Activated T-cell treated with anti-CD3 and anti-CD28 coated beads, Interleukin-2, amount 50 U/mL, for 72 hours (primary cell): ENCODE measurements around the gene FAM124A. TPM values are rescaled to one million over a fixed set of nuclear protein-coding genes. Genes with fewer than 3 reads are reported as not detected.
A peak's percentile ranks its signal among the peaks of the same experiment; 100 is the strongest.

Source experiments
- ATAC-seq, 2 donors: fragments of 150-1000 bp; cut with Tn5 transposase; replicated peaks in 1 of 2; 2 replicates each; pipeline ENCODE4 v1.10.0; 2021; ENCODE audit warnings: moderate library complexity in 2 of 2, mild to moderate bottlenecking in 1 of 2
- DNase-seq, 2 donors: peaks; one replicate each; pipeline ENCODE4 v3.0.0; 2021 to 2022; ENCODE audit warnings: mixed read lengths in 1 of 2
- H3K27ac Mint-ChIP-seq: one replicate; pipeline ENCODE4 v1.8.0; 2022; ENCODE audit warnings: mild to moderate bottlenecking, moderate library complexity, mixed read lengths
- H3K27me3 Mint-ChIP-seq: one replicate; pipeline ENCODE4 v1.8.0; 2022; ENCODE audit warnings: low read depth, mixed read lengths
- H3K36me3 Mint-ChIP-seq, 2 donors: one replicate each; pipeline ENCODE4 v1.8.0; 2022; ENCODE audit warnings: mixed read lengths in 2 of 2, mild to moderate bottlenecking in 1 of 2; ENCODE audit not compliant: insufficient read depth in 2 of 2
- H3K4me1 Mint-ChIP-seq: one replicate; pipeline ENCODE4 v1.8.0; 2022; ENCODE audit warnings: low read depth, mixed read lengths
- H3K4me3 Mint-ChIP-seq, 2 donors: one replicate each; pipeline ENCODE4 v1.8.0; 2022; ENCODE audit warnings: mild to moderate bottlenecking in 2 of 2, mixed read lengths in 2 of 2, moderate library complexity in 2 of 2
- H3K9me3 Mint-ChIP-seq, 2 donors: one replicate each; pipeline ENCODE4 v1.8.0; 2022; ENCODE audit warnings: mixed read lengths in 2 of 2
- total RNA-seq, 2 donors: library from RNA; stranded (reverse); gene quantifications; one replicate each; pipeline ENCODE4 v1.2.3, GENCODE V29; 2022

Gene FAM124A
- total RNA-seq, 2 donors from 2014 or later: 0.19 to 0.35 TPM

DNA sequence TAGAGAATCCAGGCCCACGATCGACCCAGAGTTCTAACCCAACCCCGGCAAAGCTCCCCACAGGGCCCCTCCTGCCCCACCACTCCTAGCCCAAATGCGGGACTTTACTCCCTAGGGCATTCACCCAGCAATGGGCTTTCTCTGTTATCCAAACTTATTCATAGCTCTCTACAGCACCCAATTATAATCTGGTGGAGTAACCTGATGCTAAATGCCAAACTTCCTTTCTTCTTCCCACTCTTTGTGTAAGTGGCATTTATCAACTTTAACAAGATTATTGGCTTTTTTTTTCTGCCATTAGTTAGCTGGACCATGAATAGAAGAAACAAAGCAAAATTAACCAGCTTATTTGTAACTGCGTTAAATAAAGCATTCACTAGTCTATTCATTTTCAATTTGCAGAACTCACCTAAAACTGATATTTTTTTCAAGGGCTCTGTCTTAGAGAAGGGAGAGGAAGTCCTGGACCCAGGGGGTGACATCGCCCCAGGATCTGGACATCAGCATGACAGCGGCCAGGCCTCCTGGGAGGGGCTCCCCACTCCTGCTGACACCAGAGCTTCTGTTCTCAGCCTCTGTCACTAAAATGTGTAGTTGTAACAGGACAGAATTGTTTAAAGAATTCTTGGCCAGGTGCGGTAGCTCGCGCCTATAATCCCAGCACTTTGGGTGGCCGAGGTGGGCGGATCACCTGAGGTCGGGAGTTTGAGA lies 1.5 kb downstream of the FAM124A start:
- Mint-ChIP-seq H3K4me1 (no peaks in the 10 kb centered on the region), H3K27ac (no peak overlapping the region), H3K36me3 (no peaks in the 10 kb centered on the region), H3K9me3 (no peaks in the 10 kb centered on the region), H3K27me3 (peaks cover 71% of the 10 kb centered on the region), H3K4me3 (peak overlapping the region; percentile 64 to 75)
- no peak for ATAC-seq
- no peak for DNase-seq

DNA sequence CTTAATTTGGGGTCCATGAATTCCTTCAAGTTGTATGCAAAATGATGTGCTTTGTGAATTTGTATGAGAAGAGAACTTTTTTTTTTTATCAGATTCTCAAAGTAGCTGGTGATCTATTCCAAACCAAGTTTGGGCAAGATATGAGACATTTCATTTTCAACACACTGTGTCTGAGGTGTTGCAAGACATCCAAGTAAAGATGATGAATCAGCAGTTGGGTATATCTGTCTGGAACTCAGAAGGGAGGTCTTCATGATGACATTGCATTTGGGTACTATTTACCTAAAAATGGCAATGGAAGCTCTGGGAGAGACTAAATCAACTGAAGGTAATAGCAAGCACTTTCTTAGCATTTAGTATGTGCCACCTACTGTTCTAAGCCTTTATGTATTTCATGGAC lies 2.8 kb downstream of the FAM124A start:
- no peak for DNase-seq
- Mint-ChIP-seq H3K27ac (peak overlapping the region; percentile 22), H3K4me3 (no peak overlapping the region), H3K4me1 (no peaks in the 10 kb centered on the region), H3K9me3 (no peaks in the 10 kb centered on the region), H3K36me3 (no peaks in the 10 kb centered on the region), H3K27me3 (peaks cover 71% of the 10 kb centered on the region)
- ATAC-seq: no peak

DNA sequence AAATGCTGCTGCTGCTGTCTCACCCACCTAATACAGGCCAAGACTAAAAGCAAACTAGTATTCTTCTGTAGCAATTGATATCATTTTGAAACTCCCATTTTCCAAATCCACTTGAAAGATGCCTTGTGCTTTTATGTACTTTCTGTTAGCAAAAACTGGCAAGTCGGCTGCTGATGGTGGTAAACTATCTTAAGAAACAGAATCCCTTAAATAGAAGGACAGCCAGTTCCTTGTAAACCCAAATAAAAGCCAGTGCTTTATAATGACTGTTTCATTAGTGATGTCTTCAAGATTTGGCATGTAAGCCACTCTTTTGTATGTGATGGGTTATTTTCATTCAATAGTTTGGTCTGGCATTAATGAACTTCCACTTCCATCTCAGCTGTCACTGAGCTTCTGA lies 5.2 kb downstream of the FAM124A start:
- Mint-ChIP-seq H3K4me3 (no peak overlapping the region), H3K4me1 (no peaks in the 10 kb centered on the region), H3K36me3 (no peaks in the 10 kb centered on the region)

DNA sequence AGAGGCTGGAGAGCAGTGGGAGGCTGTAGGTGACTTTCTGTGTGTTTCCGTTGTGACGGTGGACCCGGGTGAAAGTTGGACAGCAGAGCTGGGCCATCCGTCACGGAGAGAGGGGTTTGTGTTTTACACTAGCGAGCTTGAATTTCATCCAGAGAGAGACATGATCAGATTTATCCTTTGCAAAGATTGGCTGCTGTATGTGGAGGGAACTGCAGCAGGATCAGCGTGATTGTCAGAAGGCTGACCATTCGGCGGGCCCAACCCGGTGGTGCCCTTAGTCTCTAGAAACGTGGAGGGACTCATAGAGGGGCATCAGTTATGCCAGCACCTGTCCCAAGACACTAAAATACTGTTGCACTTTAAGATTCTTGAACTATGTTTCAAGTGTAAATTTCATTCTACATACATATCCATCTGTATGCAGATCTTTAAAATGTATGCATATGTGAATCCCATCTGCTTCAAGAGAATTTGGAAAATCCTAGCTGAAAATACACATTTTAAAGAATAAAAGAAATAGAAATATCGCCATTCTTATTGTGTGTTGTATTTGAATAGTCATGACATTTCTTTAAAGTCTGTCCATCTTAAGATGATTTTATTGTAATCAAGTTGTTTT lies 7.0 kb downstream of the FAM124A start:
- H3K36me3 Mint-ChIP-seq: no peaks in the 10 kb centered on the region
- DNase-seq (no peak), ATAC-seq (no peak)
- H3K27ac Mint-ChIP-seq: no peak overlapping the region
- no peaks in the 10 kb centered on the region for H3K9me3 Mint-ChIP-seq
- no peak overlapping the region for H3K4me3 Mint-ChIP-seq
- H3K4me1 Mint-ChIP-seq: no peaks in the 10 kb centered on the region
- H3K27me3 Mint-ChIP-seq: peaks cover 68% of the 10 kb centered on the region

More for the DNA sequence above, 5.2 kb downstream of the FAM124A start:
- Mint-ChIP-seq H3K9me3 (no peaks in the 10 kb centered on the region), H3K27me3 (peaks cover 72% of the 10 kb centered on the region), H3K27ac (no peak overlapping the region)
- DNase-seq (no peak), ATAC-seq (no peak)

DNA sequence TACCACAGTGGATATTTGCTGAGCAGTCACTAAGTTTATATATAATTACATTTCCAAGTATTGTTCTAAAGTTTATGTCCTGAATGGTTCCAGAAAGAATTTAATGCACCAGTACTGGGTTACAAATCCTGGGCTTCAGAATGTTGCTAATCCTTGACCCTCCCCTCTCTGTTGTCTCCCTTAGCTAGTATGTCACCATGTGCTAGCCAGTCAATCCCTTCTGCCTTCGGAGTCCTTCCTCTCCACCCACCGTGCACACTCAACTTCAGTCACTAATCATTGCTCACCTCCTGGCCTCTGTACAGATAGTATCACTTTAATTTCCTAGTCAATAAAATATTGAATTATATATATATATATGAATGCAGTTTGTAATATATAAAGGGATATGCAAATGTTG lies 7.5 kb downstream of the FAM124A start:
- H3K4me1 Mint-ChIP-seq: no peaks in the 10 kb centered on the region
- H3K4me3 Mint-ChIP-seq: no peak overlapping the region
- H3K36me3 Mint-ChIP-seq: no peaks in the 10 kb centered on the region
- no peaks in the 10 kb centered on the region for H3K9me3 Mint-ChIP-seq
- H3K27me3 Mint-ChIP-seq: peaks cover 67% of the 10 kb centered on the region
- ATAC-seq (no peak), DNase-seq (no peak)
- H3K27ac Mint-ChIP-seq: no peak overlapping the region

DNA sequence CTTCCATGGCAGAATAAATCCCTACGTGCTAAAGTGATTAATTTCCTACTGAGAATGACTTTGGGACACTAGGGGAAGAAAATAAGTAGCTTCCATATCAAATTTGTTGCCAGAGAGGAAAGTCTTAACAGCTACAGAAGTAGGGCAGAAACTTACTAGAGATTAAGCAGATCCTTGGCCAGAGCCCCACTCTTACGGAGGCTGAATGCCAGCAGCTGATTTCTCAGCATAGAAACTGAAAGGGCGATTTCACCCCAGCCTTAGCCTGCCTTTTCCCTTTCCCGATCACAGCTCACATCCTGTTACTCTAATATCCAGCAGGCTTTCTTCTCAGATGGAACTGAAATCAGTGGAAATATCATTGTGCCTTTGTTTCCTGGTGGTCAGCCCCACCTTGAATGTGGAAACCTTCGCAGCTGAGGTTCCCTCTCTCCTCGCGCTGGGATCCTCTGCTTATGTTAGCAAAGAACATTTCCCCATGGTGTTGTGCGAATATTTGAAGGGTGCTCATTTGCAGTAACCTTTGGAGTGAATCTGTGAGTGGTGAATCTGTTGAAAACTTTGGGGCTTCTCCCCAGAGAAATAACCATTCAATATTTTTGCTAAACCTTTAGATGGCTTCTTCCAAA lies 8.4 kb downstream of the FAM124A start:
- no peaks in the 10 kb centered on the region for H3K4me1 Mint-ChIP-seq
- H3K9me3 Mint-ChIP-seq: no peaks in the 10 kb centered on the region
- H3K4me3 Mint-ChIP-seq: peak overlapping the region; percentile 33 to 40
- no peaks in the 10 kb centered on the region for H3K36me3 Mint-ChIP-seq
- H3K27me3 Mint-ChIP-seq: peaks cover 61% of the 10 kb centered on the region
- DNase-seq (no peak), ATAC-seq (no peak)
- H3K27ac Mint-ChIP-seq: no peak overlapping the region

DNA sequence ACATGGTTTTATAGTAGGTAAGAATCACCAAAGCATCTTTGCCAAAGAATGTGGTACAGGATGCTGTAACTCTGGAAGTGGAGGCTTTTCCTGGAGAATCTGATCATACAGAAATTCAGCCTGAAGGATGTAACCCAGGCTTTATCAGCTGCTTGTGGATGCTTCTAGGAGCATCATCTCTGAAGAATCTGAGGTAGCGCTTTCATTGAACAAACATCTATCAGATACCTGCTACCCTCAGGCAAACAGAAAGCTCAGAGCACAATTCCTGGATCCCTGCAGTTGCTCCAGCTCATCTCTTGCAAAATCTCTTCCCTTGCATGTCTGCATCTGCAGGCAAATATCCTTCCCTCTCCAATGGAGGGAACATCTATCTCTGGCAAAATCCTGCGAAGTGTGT lies 9.3 kb downstream of the FAM124A start:
- Mint-ChIP-seq H3K27ac (no peak overlapping the region), H3K4me3 (no peak overlapping the region), H3K9me3 (no peaks in the 10 kb centered on the region), H3K4me1 (no peaks in the 10 kb centered on the region), H3K27me3 (peaks cover 61% of the 10 kb centered on the region), H3K36me3 (no peaks in the 10 kb centered on the region)
- ATAC-seq: no peak
- no peak for DNase-seq

DNA sequence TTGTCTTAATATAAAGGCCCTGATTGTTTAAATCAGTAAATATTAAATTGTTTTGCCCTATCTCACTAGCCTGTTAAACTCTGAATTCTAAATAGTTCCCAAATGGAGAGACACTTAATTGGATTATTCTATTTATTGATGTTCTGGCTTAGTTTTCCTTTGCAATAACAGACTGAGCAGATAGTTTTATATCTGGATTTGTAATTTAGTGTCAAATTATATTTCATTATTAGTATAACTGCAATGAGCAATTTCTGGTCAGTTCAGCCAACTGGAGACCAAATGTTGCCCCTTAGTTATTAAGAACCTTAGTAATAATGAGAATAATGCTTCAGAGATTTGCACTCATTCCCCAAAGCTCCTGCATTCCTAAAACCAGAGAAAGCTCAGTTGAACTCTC lies 10.1 kb downstream of the FAM124A start:
- peaks cover 61% of the 10 kb centered on the region for H3K27me3 Mint-ChIP-seq

DNA sequence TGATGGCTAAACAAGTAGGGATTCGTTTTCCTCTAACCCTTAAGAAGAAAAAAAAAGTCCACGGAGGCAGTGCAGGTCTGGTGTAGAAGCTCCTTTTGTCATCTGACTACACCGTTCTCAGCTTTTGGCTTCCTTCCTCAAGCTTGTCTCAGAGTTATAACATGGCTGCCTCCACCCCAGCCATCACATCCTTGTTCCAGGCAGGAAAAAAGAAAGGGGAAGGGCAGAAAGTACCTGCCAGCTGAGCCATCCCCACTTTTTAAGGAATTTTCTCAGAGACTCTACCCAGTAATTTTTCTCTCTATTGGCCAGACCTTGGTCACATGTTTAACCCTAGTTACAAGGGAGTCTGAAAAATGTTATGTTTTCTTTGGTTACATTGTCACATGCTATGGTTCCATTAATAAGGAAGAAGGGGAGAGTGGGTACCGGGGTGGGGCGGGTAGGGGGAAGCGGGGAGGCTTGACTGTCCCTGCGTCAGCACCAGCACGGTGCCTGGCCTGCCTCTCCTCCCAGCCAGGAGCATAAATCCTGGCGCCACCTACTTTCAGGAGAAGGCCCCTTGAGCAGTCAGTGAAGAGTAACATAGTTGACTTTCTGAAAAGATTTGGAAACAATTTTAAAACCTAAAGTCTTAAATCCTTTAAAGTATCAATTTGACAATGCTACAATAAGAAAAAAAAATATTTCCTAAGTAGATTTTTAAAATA lies 11.1 kb downstream of the FAM124A start:
- Mint-ChIP-seq H3K27ac (no peak overlapping the region), H3K36me3 (no peaks in the 10 kb centered on the region), H3K27me3 (peaks cover 53% of the 10 kb centered on the region), H3K4me1 (no peaks in the 10 kb centered on the region), H3K9me3 (no peaks in the 10 kb centered on the region), H3K4me3 (no peak overlapping the region)
- ATAC-seq (no peak), DNase-seq (no peak)

More for the DNA sequence above, 10.1 kb downstream of the FAM124A start:
- H3K36me3 Mint-ChIP-seq: no peaks in the 10 kb centered on the region
- ATAC-seq (no peak), DNase-seq (no peak)
- H3K9me3 Mint-ChIP-seq: no peaks in the 10 kb centered on the region
- no peak overlapping the region for H3K4me3 Mint-ChIP-seq
- no peaks in the 10 kb centered on the region for H3K4me1 Mint-ChIP-seq
- H3K27ac Mint-ChIP-seq: no peak overlapping the region

DNA sequence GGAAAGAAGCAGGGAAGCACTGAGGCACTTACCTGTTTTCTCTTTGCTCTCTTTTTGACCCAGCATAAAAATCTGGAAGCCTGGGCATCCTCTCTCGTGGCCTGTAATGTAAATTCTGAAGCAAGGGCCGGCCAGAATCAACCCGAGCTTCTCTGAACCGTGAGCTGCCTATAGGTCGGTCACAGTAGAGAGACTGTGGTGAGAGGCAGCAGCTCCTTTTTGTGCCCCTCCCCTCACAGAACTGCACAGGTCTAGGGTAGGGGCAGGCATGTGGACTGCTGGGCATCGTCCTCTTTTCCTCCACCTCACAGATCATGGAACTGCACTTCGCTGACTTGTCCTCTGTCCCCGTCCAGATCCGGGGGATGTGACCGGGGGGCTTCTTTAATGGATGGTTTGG lies 12.5 kb downstream of the FAM124A start:
- no peak overlapping the region for H3K4me3 Mint-ChIP-seq
- no peaks in the 10 kb centered on the region for H3K36me3 Mint-ChIP-seq
- no peaks in the 10 kb centered on the region for H3K4me1 Mint-ChIP-seq
- H3K27me3 Mint-ChIP-seq: peaks cover 44% of the 10 kb centered on the region
- DNase-seq (no peak), ATAC-seq (no peak)
- no peaks in the 10 kb centered on the region for H3K9me3 Mint-ChIP-seq
- H3K27ac Mint-ChIP-seq: no peak overlapping the region

DNA sequence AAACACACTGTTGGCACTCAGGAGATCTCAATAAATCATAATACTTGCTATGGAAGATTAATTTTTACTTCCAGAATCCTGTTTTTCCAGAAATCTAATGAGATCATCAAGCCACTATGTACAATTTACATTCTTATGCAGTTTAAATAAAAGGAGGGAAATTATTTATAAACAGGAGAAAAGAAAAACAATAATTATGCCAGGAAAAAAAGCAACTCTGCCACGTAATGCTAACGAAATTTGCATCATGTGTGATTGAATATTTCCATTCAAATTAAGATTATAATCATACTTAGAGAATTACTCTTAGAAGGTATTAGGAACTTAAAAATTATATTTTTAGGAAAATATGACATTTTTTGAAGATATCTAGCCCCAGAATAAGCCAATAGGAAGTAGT lies 13.0 kb downstream of the FAM124A start:
- ATAC-seq (no peak), DNase-seq (no peak)
- Mint-ChIP-seq H3K36me3 (no peaks in the 10 kb centered on the region), H3K4me1 (no peaks in the 10 kb centered on the region), H3K9me3 (no peaks in the 10 kb centered on the region), H3K27ac (no peak overlapping the region), H3K27me3 (peaks cover 39% of the 10 kb centered on the region), H3K4me3 (no peak overlapping the region)

DNA sequence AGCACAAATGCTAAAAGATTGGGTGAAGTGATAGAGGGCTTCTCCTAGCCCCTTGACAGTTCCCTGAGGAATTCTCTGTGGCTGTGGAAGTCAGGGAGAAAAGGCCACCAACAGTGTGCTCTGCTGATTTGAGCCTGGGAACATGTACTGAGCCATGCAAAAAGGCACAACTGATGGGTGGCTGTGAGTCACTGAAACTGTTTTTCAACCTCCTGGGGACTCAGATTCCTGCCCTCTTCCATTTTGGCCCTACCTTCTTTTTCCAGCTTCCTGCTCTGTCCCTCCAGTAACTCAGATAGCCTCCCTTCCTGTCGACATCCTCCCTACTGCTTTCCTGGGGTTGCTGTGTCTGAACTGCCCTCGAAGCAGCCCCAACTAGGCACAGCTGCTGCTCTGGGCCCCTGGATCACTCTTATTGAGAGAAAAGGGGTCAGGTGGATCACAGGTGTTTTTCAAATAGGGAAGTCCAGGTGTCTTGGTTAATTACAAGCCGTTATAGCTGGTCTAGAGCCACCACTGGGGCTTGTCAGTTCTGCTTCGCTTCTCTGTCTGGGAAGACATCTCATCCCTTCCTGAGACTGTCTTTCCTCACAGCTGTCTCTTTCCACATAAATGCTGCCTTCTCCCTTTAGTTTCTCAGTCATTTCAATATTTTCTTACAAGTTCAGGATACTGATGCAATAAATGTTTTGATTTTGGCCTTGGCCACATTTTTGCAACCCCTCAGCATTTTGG lies 13.7 kb downstream of the FAM124A start:
- H3K4me3 Mint-ChIP-seq: no peak overlapping the region
- no peaks in the 10 kb centered on the region for H3K4me1 Mint-ChIP-seq
- ATAC-seq (no peak), DNase-seq (no peak)
- H3K36me3 Mint-ChIP-seq: no peaks in the 10 kb centered on the region
- H3K27me3 Mint-ChIP-seq: peaks cover 35% of the 10 kb centered on the region
- no peak overlapping the region for H3K27ac Mint-ChIP-seq
- H3K9me3 Mint-ChIP-seq: no peaks in the 10 kb centered on the region

DNA sequence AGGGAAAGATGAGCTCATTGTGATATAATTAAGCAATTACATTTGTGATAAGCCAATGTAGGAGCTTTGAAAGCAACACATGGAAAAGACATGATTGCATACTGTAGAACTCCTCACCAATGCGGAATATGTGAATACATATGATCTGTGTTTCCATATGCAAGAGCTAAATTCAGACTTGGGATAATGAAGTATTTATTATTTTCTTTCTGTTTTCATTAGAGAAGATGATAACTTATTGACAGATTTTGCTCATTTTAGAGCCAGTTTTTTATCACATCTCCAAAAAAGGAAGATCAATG lies 14.2 kb downstream of the FAM124A start:
- peaks cover 38% of the 10 kb centered on the region for H3K27me3 Mint-ChIP-seq
- DNase-seq (no peak), ATAC-seq (no peak)
- H3K4me1 Mint-ChIP-seq: no peaks in the 10 kb centered on the region
- H3K36me3 Mint-ChIP-seq: no peaks in the 10 kb centered on the region
- no peaks in the 10 kb centered on the region for H3K9me3 Mint-ChIP-seq
- no peak overlapping the region for H3K27ac Mint-ChIP-seq
- no peak overlapping the region for H3K4me3 Mint-ChIP-seq
